Esophagus muscularis mucosa (tissue), 3 donors: Measurements from ENCODE around the gene RPL28.

Source experiments
- CTCF ChIP-seq, 3 experiments: fragments of 200-600 bp in 2 of 3; fragments of 450-650 bp in 1 of 3; sonication (generic) in 2 of 3; IDR thresholded peaks; one replicate each; pipeline ENCODE4 v1.5.1; 2017 to 2019; ENCODE audit warnings: antibody characterized with exemption in 3 of 3, mild to moderate bottlenecking in 2 of 3, moderate library complexity in 1 of 3
- POLR2AphosphoS5 ChIP-seq, 2 donors: sonication (generic); formaldehyde crosslinking; IDR thresholded peaks; one replicate each; pipeline ENCODE4 v1.6.1; 2017; ENCODE audit warnings: antibody characterized with exemption in 2 of 2

GRCh38 chr19:55336101-55336500 lies 49.6 kb upstream of the RPL28 start:
- TF ChIP-seq POLR2AphosphoS5 (IDR thresholded peaks at IDR 0.05) (no peak), CTCF (IDR thresholded peaks at IDR 0.05) (no peak)
